WI38 (cell line): ENCODE results near the gene PDSS2.

Experiments used
- H3K4me3 ChIP-seq: 2 replicates; pipeline ENCODE4 v1.5.1; 2011; ENCODE audit warnings: low read depth, mild to moderate bottlenecking, control low read depth, low read length
- TF ChIP-seq, protein P1 (sequence below): IDR thresholded peaks from 2 replicates; pipeline ENCODE4 v1.5.1; 2012; ENCODE audit warnings: low read depth, mild to moderate bottlenecking, control low read depth, low read length

The PDSS2 gene

GRCh38 chr6:107321793-107322192 lies 137.6 kb downstream of the PDSS2 start:
- no peak overlapping the region for H3K4me3 ChIP-seq
- TF ChIP-seq, protein P1, sequence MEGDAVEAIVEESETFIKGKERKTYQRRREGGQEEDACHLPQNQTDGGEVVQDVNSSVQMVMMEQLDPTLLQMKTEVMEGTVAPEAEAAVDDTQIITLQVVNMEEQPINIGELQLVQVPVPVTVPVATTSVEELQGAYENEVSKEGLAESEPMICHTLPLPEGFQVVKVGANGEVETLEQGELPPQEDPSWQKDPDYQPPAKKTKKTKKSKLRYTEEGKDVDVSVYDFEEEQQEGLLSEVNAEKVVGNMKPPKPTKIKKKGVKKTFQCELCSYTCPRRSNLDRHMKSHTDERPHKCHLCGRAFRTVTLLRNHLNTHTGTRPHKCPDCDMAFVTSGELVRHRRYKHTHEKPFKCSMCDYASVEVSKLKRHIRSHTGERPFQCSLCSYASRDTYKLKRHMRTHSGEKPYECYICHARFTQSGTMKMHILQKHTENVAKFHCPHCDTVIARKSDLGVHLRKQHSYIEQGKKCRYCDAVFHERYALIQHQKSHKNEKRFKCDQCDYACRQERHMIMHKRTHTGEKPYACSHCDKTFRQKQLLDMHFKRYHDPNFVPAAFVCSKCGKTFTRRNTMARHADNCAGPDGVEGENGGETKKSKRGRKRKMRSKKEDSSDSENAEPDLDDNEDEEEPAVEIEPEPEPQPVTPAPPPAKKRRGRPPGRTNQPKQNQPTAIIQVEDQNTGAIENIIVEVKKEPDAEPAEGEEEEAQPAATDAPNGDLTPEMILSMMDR = no peak

GRCh38 chr6:107319906-107320530 lies 139.3 kb downstream of the PDSS2 start:
- no peak overlapping the region for H3K4me3 ChIP-seq
- TF ChIP-seq, protein P1 = no peak

- TF ChIP-seq, protein P1 = peak; percentile 65
- no peak overlapping the region for H3K4me3 ChIP-seq
Observed at GRCh38 chr6:107318100-107318736, 141.1 kb downstream of the PDSS2 start.

- H3K4me3 ChIP-seq = no peak overlapping the region
- TF ChIP-seq, protein P1 = no peak
Observed at GRCh38 chr6:107315114-107315513, 144.2 kb downstream of the PDSS2 start.

DNA sequence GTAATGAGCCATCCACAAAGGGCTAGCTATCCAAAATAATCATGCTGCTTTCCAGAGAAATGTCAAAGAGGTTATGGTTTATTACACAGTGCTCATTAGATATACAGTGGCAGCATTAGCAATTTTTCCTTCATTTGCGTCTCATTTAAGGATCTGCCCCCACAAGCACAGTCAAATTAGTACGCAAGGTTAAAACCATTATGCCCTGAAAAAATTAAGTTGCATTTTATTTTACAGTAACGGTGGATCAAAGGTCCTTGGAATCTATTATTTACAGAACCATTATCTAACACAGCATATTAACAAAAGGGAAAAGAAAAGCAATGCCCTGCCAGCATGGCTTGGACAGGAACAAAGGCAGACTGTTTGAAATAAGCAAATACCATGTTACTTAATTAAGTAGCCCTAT lies 144.8 kb downstream of the PDSS2 start:
- TF ChIP-seq, protein P1 = no peak
- no peak overlapping the region for H3K4me3 ChIP-seq

DNA sequence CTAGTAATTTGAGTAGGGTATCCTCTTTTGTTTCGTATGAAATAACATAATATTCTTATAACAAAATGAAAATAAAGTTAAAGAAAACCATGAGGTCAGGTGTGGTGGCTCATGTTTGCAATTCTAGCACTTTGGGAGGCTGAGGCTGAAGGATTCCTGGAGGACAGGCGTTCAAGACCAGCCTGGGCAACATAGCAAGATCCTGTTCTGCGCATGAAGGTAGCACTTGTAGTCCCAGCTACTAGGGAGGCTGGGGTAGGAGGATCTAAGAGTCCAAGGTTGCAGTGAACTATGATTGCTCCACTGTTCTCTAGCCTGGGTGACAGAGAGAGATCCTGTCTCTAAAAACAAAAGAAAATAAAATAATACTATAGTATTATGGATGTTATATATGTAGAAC lies 145.6 kb downstream of the PDSS2 start:
- H3K4me3 ChIP-seq = no peak overlapping the region
- TF ChIP-seq, protein P1 = no peak

GRCh38 chr6:107310362-107310761 lies 149.0 kb downstream of the PDSS2 start:
- no peak overlapping the region for H3K4me3 ChIP-seq
- TF ChIP-seq, protein P1 = no peak
